ENCODE results near the gene SEMA4D. TPM values are rescaled to one million over a fixed set of nuclear protein-coding genes. Genes with fewer than 3 reads are reported as not detected.

Gene SEMA4D
- total and polyA plus RNA-seq, 9 of the 15 experiments (the other 6 are each of a cell fraction or from before 2014, with no cell fraction given), result 0.38 to 5.1 (median 1.8) TPM

- no peak for TF ChIP-seq TFAM (CRISPR knock-in tag; conservative IDR thresholded peaks at IDR 0.05)
- TF ChIP-seq VEZF1 (CRISPR knock-in tag; IDR thresholded peaks at IDR 0.05), result peak; percentile 46
- peak; percentile 48 to 64; a peak in 1 of 4 replicates for TF ChIP-seq MLLT1 (IDR thresholded peaks at IDR 0.05)
- no peak for TF ChIP-seq KLF6 (CRISPR knock-in tag; IDR thresholded peaks at IDR 0.05; ENCODE audit: borderline replicate concordance)
- no peak for TF ChIP-seq POLR2AphosphoS5 (IDR thresholded peaks at IDR 0.05; ENCODE audit: control insufficient read depth, insufficient read depth, low read depth, low read length)
- peak; percentile 33 for TF ChIP-seq HNRNPH1 (optimal IDR thresholded peaks at IDR 0.05; ENCODE audit: low read depth, low read length)
- TF ChIP-seq E4F1 (CRISPR knock-in tag; IDR thresholded peaks at IDR 0.05; ENCODE audit: borderline replicate concordance), result no peak
- peak; percentile 77; the same call in 1 of the 2 replicates for TF ChIP-seq ZC3H4 (CRISPR knock-in tag; IDR thresholded peaks at IDR 0.05; ENCODE audit: borderline replicate concordance)
- TF ChIP-seq RBM22 (IDR thresholded peaks at IDR 0.05; ENCODE audit: low read depth, low read length, poor library complexity, severe bottlenecking), result peak; percentile 89
- no peak for TF ChIP-seq SMARCA4 (IDR thresholded peaks at IDR 0.05)
- no peak for TF ChIP-seq RBBP5 (IDR thresholded peaks at IDR 0.05; ENCODE audit: borderline replicate concordance, insufficient read depth, low read length, poor library complexity, severe bottlenecking)
- TF ChIP-seq BDP1 (IDR thresholded peaks at IDR 0.05; ENCODE audit: insufficient read depth, insufficient read length), result no peak
- TF ChIP-seq ZNF778 (CRISPR knock-in tag; IDR thresholded peaks at IDR 0.05), result no peak
- TF ChIP-seq GTF3C2 (IDR thresholded peaks at IDR 0.05; ENCODE audit: borderline replicate concordance, extremely low read depth, insufficient read length), result no peak
- TF ChIP-seq E2F1 (CRISPR knock-in tag; IDR thresholded peaks at IDR 0.05), result 0 out of 2 replicates have a peak, but pooled peaks have one; percentile 39
- no peak for TF ChIP-seq U2AF2 (optimal IDR thresholded peaks at IDR 0.05; ENCODE audit: low read depth, low read length)
Measured at GRCh38 chr9:89311346-89312221, 186.3 kb downstream of the SEMA4D start (continued).

Data from K562 (cell line).